Astrocyte (in vitro differentiated cells and primary cell): ENCODE results near the gene CRYL1. TPM values are rescaled to one million over a fixed set of nuclear protein-coding genes. Genes with fewer than 3 reads are reported as not detected.

Experiments
- DNase-seq: peaks from one replicate; pipeline ENCODE4 v3.0.0-alpha.2; 2010; ENCODE audit warnings: low read depth
- FAIRE-seq: peaks from 2 replicates; lab custom pipeline; 2011; peaks lifted over from hg19 to GRCh38; lab: Jason Lieb, UNC
- H2AFZ ChIP-seq: 2 replicates; pipeline ENCODE4 v1.6.0; 2012; ENCODE audit warnings: low read depth, low read length, inconsistent platforms
- H3K27ac ChIP-seq: 2 replicates; pipeline ENCODE4 v1.5.1; 2011; ENCODE audit warnings: low read depth, low read length, inconsistent platforms
- H3K27me3 ChIP-seq: 2 replicates; pipeline ENCODE4 v1.6.0; 2011; ENCODE audit warnings: low read length, inconsistent platforms; ENCODE audit not compliant: insufficient read depth
- H3K36me3 ChIP-seq: 2 replicates; pipeline ENCODE4 v1.5.1; 2011; ENCODE audit warnings: low read length, inconsistent platforms; ENCODE audit not compliant: insufficient read depth
- H3K4me1 ChIP-seq: 2 replicates; pipeline ENCODE4 v1.5.1; 2011; ENCODE audit warnings: low read length, inconsistent platforms; ENCODE audit not compliant: insufficient read depth
- H3K4me2 ChIP-seq: 2 replicates; pipeline ENCODE4 v1.6.0; 2012; ENCODE audit warnings: low read length, inconsistent platforms
- H3K4me3 ChIP-seq: 2 replicates; pipeline ENCODE4 v1.5.1; 2011; ENCODE audit warnings: low read depth, mild to moderate bottlenecking, low read length, inconsistent platforms; ENCODE audit not compliant: insufficient read depth
- H3K79me2 ChIP-seq: 2 replicates; pipeline ENCODE4 v1.6.0; 2012; ENCODE audit warnings: mild to moderate bottlenecking, low read length, inconsistent platforms; ENCODE audit not compliant: insufficient read depth
- H3K9ac ChIP-seq: 2 replicates; pipeline ENCODE4 v1.6.0; 2012; ENCODE audit warnings: mild to moderate bottlenecking, low read length, inconsistent platforms
- H3K9me3 ChIP-seq: 2 replicates; pipeline ENCODE4 v1.5.1; 2012; ENCODE audit warnings: low read depth, mild to moderate bottlenecking, low read length, inconsistent platforms; ENCODE audit not compliant: insufficient read depth
- H4K20me1 ChIP-seq: 2 replicates; pipeline ENCODE4 v1.6.0; 2012; ENCODE audit warnings: low read length, inconsistent platforms; ENCODE audit not compliant: insufficient read depth
- H3K27ac Mint-ChIP-seq: one replicate; pipeline ENCODE4 v1.8.0; 2021; ENCODE audit warnings: mild to moderate bottlenecking, mixed read lengths; ENCODE audit not compliant: unreplicated experiment
- H3K27me3 Mint-ChIP-seq: one replicate; pipeline ENCODE4 v1.8.0; 2021; ENCODE audit warnings: low read depth, mixed read lengths; ENCODE audit not compliant: unreplicated experiment
- H3K36me3 Mint-ChIP-seq: one replicate; pipeline ENCODE4 v1.8.0; 2021; ENCODE audit warnings: low read depth, mixed read lengths; ENCODE audit not compliant: unreplicated experiment
- H3K4me1 Mint-ChIP-seq: one replicate; pipeline ENCODE4 v1.8.0; 2021; ENCODE audit warnings: low read depth, mixed read lengths; ENCODE audit not compliant: unreplicated experiment
- H3K4me3 Mint-ChIP-seq: one replicate; pipeline ENCODE4 v1.8.0; 2021; ENCODE audit warnings: mild to moderate bottlenecking, moderate library complexity, mixed read lengths; ENCODE audit not compliant: unreplicated experiment
- H3K9me3 Mint-ChIP-seq: one replicate; pipeline ENCODE4 v1.8.0; 2021; ENCODE audit warnings: mild to moderate bottlenecking, mixed read lengths; ENCODE audit not compliant: unreplicated experiment
- EZH2 ChIP-seq: IDR thresholded peaks from 2 replicates; pipeline ENCODE4 v1.6.1; 2012; ENCODE audit warnings: mild to moderate bottlenecking, low read length, inconsistent platforms; ENCODE audit not compliant: insufficient read depth
- total RNA-seq: library from RNA; stranded (reverse); gene quantifications from 2 replicates; pipeline ENCODE4 v1.2.1, GENCODE V29; 2021
- TF ChIP-seq, protein P1 (sequence below): IDR thresholded peaks from 2 replicates; pipeline ENCODE4 v1.5.1; 2011; ENCODE audit warnings: low read depth, mild to moderate bottlenecking, inconsistent platforms, low read length, moderate library complexity; ENCODE audit not compliant: insufficient read depth

Gene CRYL1
- total RNA-seq, 1 donor from 2014 or later = 3.7 TPM

DNA sequence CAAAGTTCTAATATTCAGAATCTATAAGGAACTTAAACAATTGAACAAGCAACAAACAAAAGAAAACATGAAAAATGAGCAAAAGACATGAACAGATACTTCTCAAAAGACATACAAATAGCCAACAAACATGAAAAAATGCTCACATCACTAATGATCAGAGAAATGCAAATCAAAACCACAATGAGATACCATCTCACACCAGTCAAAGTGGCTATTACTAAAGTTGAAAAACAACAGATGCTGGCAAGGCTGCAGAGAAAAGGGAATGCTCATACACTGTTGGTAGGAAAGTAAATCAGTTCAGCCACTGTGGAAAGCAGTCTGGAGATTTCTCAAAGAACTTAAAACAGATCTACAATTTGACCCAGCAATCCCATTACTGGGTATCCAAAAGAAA, 74.3 kb downstream of the CRYL1 start:
- H2AFZ ChIP-seq = no peak overlapping the region
- no peak overlapping the region for H3K9ac ChIP-seq
- H3K4me3 ChIP-seq = no peak overlapping the region
- H3K4me2 ChIP-seq = no peak overlapping the region
- Mint-ChIP-seq H3K9me3 (peaks cover 13% of the 10 kb centered on the region), H3K4me1 (no peaks in the 10 kb centered on the region), H3K36me3 (no peaks in the 10 kb centered on the region), H3K27me3 (no peaks in the 10 kb centered on the region), H3K4me3 (no peak overlapping the region), H3K27ac (no peak overlapping the region)
- no peak overlapping the region for H3K27ac ChIP-seq
- no peaks in the 10 kb centered on the region for H3K27me3 ChIP-seq
- H3K9me3 ChIP-seq = no peaks in the 10 kb centered on the region
- FAIRE-seq (no peak), DNase-seq (no peak)
- no peaks in the 10 kb centered on the region for H3K79me2 ChIP-seq
- H3K4me1 ChIP-seq = no peaks in the 10 kb centered on the region
- no peaks in the 10 kb centered on the region for H3K36me3 ChIP-seq
- no peaks in the 10 kb centered on the region for H4K20me1 ChIP-seq
- no peak for TF ChIP-seq EZH2
- TF ChIP-seq, protein P1, sequence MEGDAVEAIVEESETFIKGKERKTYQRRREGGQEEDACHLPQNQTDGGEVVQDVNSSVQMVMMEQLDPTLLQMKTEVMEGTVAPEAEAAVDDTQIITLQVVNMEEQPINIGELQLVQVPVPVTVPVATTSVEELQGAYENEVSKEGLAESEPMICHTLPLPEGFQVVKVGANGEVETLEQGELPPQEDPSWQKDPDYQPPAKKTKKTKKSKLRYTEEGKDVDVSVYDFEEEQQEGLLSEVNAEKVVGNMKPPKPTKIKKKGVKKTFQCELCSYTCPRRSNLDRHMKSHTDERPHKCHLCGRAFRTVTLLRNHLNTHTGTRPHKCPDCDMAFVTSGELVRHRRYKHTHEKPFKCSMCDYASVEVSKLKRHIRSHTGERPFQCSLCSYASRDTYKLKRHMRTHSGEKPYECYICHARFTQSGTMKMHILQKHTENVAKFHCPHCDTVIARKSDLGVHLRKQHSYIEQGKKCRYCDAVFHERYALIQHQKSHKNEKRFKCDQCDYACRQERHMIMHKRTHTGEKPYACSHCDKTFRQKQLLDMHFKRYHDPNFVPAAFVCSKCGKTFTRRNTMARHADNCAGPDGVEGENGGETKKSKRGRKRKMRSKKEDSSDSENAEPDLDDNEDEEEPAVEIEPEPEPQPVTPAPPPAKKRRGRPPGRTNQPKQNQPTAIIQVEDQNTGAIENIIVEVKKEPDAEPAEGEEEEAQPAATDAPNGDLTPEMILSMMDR = no peak

DNA sequence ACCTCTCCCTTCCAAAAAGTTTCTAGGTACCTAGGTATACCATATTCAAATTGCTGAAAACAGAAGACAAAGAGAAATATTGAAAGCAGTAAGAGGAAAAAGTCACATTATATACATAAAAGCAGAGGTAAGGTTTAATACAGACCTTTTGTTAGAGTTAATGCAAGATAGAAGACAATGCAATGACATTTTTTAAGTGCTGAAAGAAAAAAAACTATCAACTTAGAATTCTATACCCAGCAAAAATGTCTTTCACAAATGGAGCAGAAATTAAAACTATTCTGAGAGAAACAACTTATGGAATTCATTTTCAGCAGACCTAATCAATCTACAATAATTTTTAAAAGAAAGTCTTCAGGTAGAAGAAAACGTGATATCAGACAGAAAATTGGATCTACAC, 77.2 kb downstream of the CRYL1 start:
- H4K20me1 ChIP-seq = no peaks in the 10 kb centered on the region
- no peak overlapping the region for H3K9ac ChIP-seq
- no peak overlapping the region for H3K4me3 ChIP-seq
- H3K4me2 ChIP-seq = no peak overlapping the region
- no peaks in the 10 kb centered on the region for H3K36me3 ChIP-seq
- Mint-ChIP-seq H3K36me3 (no peaks in the 10 kb centered on the region), H3K4me1 (no peaks in the 10 kb centered on the region), H3K4me3 (no peak overlapping the region), H3K27ac (no peak overlapping the region), H3K9me3 (peaks cover 17% of the 10 kb centered on the region), H3K27me3 (no peaks in the 10 kb centered on the region)
- no peak overlapping the region for H3K27ac ChIP-seq
- DNase-seq (no peak), FAIRE-seq (no peak)
- no peaks in the 10 kb centered on the region for H3K79me2 ChIP-seq
- no peak overlapping the region for H2AFZ ChIP-seq
- no peak for TF ChIP-seq EZH2
- TF ChIP-seq, protein P1 = no peak
- H3K9me3 ChIP-seq = no peaks in the 10 kb centered on the region
- H3K27me3 ChIP-seq = no peaks in the 10 kb centered on the region
- no peaks in the 10 kb centered on the region for H3K4me1 ChIP-seq

DNA sequence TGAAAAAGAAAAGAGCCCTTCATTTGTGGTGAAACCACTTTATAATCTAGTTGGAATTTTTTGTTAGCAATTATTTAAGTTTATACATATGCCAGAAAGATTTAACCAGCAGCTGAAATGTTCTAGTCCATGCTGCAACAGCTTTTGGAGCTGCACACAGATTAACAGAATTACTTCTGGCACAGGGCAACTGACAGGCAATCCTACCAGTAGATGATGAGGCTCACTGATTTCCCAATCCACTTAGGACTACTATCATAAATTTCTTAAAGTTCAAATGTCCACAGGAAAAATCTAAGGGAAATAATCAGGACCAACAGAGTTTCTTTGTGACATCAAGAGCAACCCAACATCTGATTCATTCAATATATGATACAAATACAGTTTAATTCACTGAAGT, 78.8 kb downstream of the CRYL1 start:
- Histone ChIP-seq H3K9me3 (no peaks in the 10 kb centered on the region), H3K4me2 (no peak overlapping the region), H3K4me1 (peaks cover 6% of the 10 kb centered on the region), H3K4me3 (no peak overlapping the region), H2AFZ (no peak overlapping the region), H3K27me3 (no peaks in the 10 kb centered on the region), H4K20me1 (no peaks in the 10 kb centered on the region), H3K79me2 (no peaks in the 10 kb centered on the region), H3K9ac (no peak overlapping the region), H3K27ac (no peak overlapping the region), H3K36me3 (no peaks in the 10 kb centered on the region)
- DNase-seq (no peak), FAIRE-seq (no peak)
- no peaks in the 10 kb centered on the region for H3K36me3 Mint-ChIP-seq
- H3K4me3 Mint-ChIP-seq = no peak overlapping the region
- peaks cover 17% of the 10 kb centered on the region for H3K9me3 Mint-ChIP-seq
- H3K4me1 Mint-ChIP-seq = peaks cover 3% of the 10 kb centered on the region
- H3K27ac Mint-ChIP-seq = no peak overlapping the region
- H3K27me3 Mint-ChIP-seq = no peaks in the 10 kb centered on the region
- TF ChIP-seq, protein P1 = no peak
- TF ChIP-seq EZH2 = no peak
